ENCODE measurements around the gene GDAP1L1.
"Not testable (repeated sequence)": the region's sequence is repeated elsewhere in the genome, so short reads cannot be mapped to it uniquely, and the experiment has no call there.

Gene GDAP1L1

GRCh38 chr20:44326391-44327159, 79.5 kb downstream of the GDAP1L1 start:
- TF ChIP-seq CTCF (IDR thresholded peaks at IDR 0.05; ENCODE audit: low read depth, low read length): no peak
- DNase-seq (ENCODE audit: low read depth in 2 of 2): no peak
- H3K4me3 ChIP-seq (replicated peaks in 1 of 2; ENCODE audit: low read depth in 2 of 2, low read length in 2 of 2): no peak overlapping the region

GRCh38 chr20:44327748-44328147, 80.6 kb downstream of the GDAP1L1 start:
- not testable (repeated sequence) for DNase-seq (ENCODE audit: low read depth in 2 of 2)

GRCh38 chr20:44328428-44328827, 81.3 kb downstream of the GDAP1L1 start:
- no peak for DNase-seq (ENCODE audit: low read depth in 2 of 2)
- no peak overlapping the region for H3K4me3 ChIP-seq (replicated peaks in 1 of 2; ENCODE audit: low read depth in 2 of 2, low read length in 2 of 2)
- no peak for TF ChIP-seq CTCF (IDR thresholded peaks at IDR 0.05; ENCODE audit: low read depth, low read length)

More at GRCh38 chr20:44327748-44328147, 80.6 kb downstream of the GDAP1L1 start:
- not testable (repeated sequence) for H3K4me3 ChIP-seq (replicated peaks in 1 of 2; ENCODE audit: low read depth in 2 of 2, low read length in 2 of 2)
